GM12878 (cell line): Measurements from ENCODE around the gene REEP3. TPM values are rescaled to one million over a fixed set of nuclear protein-coding genes. Genes with fewer than 3 reads are reported as not detected.

ENCODE experiments used
- ATF2 ChIP-seq: IDR thresholded peaks from 2 replicates; pipeline ENCODE4 v1.6.1; 2012; ENCODE audit warnings: low read length, inconsistent platforms
- CBX5 ChIP-seq: sonication (generic); IDR thresholded peaks from 2 replicates; pipeline ENCODE4 v1.6.1; 2016; ENCODE audit warnings: low read depth, moderate library complexity, mild to moderate bottlenecking, inconsistent platforms
- CEBPB ChIP-seq, 2 experiments: fragments of 150-350 bp in 1 of 2; IDR thresholded peaks; 2 replicates each; pipeline ENCODE4 v1.6.1; 2012 to 2014; ENCODE audit warnings: low read depth in 2 of 2, low read length in 2 of 2, borderline replicate concordance in 1 of 2, inconsistent platforms in 1 of 2
- CREM ChIP-seq: IDR thresholded peaks from 2 replicates; pipeline ENCODE4 v1.6.1; 2014; ENCODE audit warnings: antibody characterized with exemption, low read depth
- ETV6 ChIP-seq, 2 experiments: fragments of 450-650 bp in 1 of 2; IDR thresholded peaks in 1 of 2; conservative IDR thresholded peaks in 1 of 2; 2 replicates each; pipeline ENCODE4 v1.6.1; 2014; ENCODE audit warnings: antibody characterized with exemption in 1 of 2, borderline replicate concordance in 1 of 2, low read depth in 1 of 2, mild to moderate bottlenecking in 1 of 2, moderate library complexity in 1 of 2
- EZH2 ChIP-seq: IDR thresholded peaks from 2 replicates; pipeline ENCODE4 v1.6.1; 2012; ENCODE audit warnings: low read depth, mild to moderate bottlenecking, control low read depth, inconsistent platforms, low read length, borderline replicate concordance; ENCODE audit not compliant: control insufficient read depth
- HCFC1 ChIP-seq: fragments of 150-350 bp; IDR thresholded peaks from 2 replicates; pipeline ENCODE4 v1.6.1; 2014; ENCODE audit warnings: low read length
- HSF1 ChIP-seq: fragments of 150-350 bp; IDR thresholded peaks from 2 replicates; pipeline ENCODE4 v1.6.1; 2014; ENCODE audit warnings: mild to moderate bottlenecking, low read depth, low read length
- IRF4 ChIP-seq: IDR thresholded peaks from 2 replicates; pipeline ENCODE4 v1.6.1; 2011; ENCODE audit warnings: low read depth, low read length
- NFXL1 ChIP-seq: fragments of 450-650 bp; IDR thresholded peaks from 2 replicates; pipeline ENCODE4 v1.6.1; 2017; ENCODE audit warnings: antibody characterized with exemption, mild to moderate bottlenecking, borderline replicate concordance
- NR2F1 ChIP-seq: fragments of 450-650 bp; conservative IDR thresholded peaks from 2 replicates; pipeline ENCODE4 v1.6.1; 2017; ENCODE audit warnings: mild to moderate bottlenecking
- RAD51 ChIP-seq: fragments of 450-650 bp; IDR thresholded peaks from 2 replicates; pipeline ENCODE4 v1.6.1; 2016; ENCODE audit warnings: moderate library complexity, mild to moderate bottlenecking, inconsistent platforms
- RUNX3 ChIP-seq: IDR thresholded peaks from 2 replicates; pipeline ENCODE4 v1.6.1; 2012; ENCODE audit warnings: low read length, inconsistent platforms
- SP1 ChIP-seq: IDR thresholded peaks from one replicate; pipeline ENCODE4 v1.6.1; 2011; ENCODE audit warnings: low read depth, low read length
- TBL1XR1 ChIP-seq: IDR thresholded peaks from 2 replicates; pipeline ENCODE4 v1.6.1; 2012; ENCODE audit warnings: low read depth, low read length, improper control_type of control experiment
- TCF3 ChIP-seq: IDR thresholded peaks from 2 replicates; pipeline ENCODE4 v1.6.1; 2012; ENCODE audit warnings: low read depth, mild to moderate bottlenecking, low read length, borderline replicate concordance; ENCODE audit not compliant: insufficient read depth
- TCF7 ChIP-seq: IDR thresholded peaks from 2 replicates; pipeline ENCODE4 v1.6.1; 2014; ENCODE audit warnings: antibody characterized with exemption, borderline replicate concordance
- YBX1 ChIP-seq: fragments of 450-650 bp; IDR thresholded peaks from 2 replicates; pipeline ENCODE4 v1.6.1; 2016; ENCODE audit warnings: antibody characterized with exemption
- ZNF217 ChIP-seq: fragments of 450-650 bp; IDR thresholded peaks from 2 replicates; pipeline ENCODE4 v1.6.1; 2017; ENCODE audit warnings: antibody characterized with exemption, mild to moderate bottlenecking
- polyA plus RNA-seq, 11 experiments: library from polyadenylated mRNA; depleted of rRNA in 4 of 11; unstranded in 6 of 11; stranded (reverse) in 5 of 11; fragments of >200 nt; fragmentation: Nextera tagmentation in 4 of 11; fragmentation: Illumina TruSeq in 1 of 11; extraction: Ambion mirVana in 4 of 11; extraction: Trizol in 1 of 11; gene quantifications; 1 replicate in 1 of 11; 2 replicates in 10 of 11; pipeline versions ENCODE4 v1.2.1 to v1.2.3, GENCODE V29; 2011 to 2016; ENCODE audit warnings: inconsistent platforms in 2 of 11, missing spikeins in 2 of 11, low read depth in 1 of 11
- total RNA-seq, 4 experiments: library from RNA; depleted of rRNA in 3 of 4; stranded (reverse); fragments of >200 nt in 3 of 4; fragmentation: Illumina TruSeq in 1 of 4; extraction: Trizol in 1 of 4; gene quantifications; 2 replicates each; pipeline versions ENCODE4 v1.2.1 to v1.2.3, GENCODE V29; 2013 to 2021
- TF ChIP-seq, protein P1 (sequence below): fragments of 450-650 bp; conservative IDR thresholded peaks from 2 replicates; pipeline ENCODE4 v1.6.1; 2017; ENCODE audit warnings: mild to moderate bottlenecking, moderate library complexity
- TF ChIP-seq, protein P2 (sequence below): IDR thresholded peaks from 2 replicates; pipeline ENCODE4 v1.6.1; 2011; ENCODE audit warnings: low read depth, mild to moderate bottlenecking, low read length, moderate library complexity, borderline replicate concordance; ENCODE audit errors: extremely low read depth
- TF ChIP-seq, protein P3 (sequence below): fragments of 450-650 bp; IDR thresholded peaks from 2 replicates; pipeline ENCODE4 v1.6.1; 2017; ENCODE audit warnings: borderline replicate concordance

Gene REEP3
- total and polyA plus RNA-seq, 10 of the 15 experiments (the other 5 are each of a cell fraction or from before 2014, with no cell fraction given), result 4.9 to 25.9 (median 16.2) TPM

DNA sequence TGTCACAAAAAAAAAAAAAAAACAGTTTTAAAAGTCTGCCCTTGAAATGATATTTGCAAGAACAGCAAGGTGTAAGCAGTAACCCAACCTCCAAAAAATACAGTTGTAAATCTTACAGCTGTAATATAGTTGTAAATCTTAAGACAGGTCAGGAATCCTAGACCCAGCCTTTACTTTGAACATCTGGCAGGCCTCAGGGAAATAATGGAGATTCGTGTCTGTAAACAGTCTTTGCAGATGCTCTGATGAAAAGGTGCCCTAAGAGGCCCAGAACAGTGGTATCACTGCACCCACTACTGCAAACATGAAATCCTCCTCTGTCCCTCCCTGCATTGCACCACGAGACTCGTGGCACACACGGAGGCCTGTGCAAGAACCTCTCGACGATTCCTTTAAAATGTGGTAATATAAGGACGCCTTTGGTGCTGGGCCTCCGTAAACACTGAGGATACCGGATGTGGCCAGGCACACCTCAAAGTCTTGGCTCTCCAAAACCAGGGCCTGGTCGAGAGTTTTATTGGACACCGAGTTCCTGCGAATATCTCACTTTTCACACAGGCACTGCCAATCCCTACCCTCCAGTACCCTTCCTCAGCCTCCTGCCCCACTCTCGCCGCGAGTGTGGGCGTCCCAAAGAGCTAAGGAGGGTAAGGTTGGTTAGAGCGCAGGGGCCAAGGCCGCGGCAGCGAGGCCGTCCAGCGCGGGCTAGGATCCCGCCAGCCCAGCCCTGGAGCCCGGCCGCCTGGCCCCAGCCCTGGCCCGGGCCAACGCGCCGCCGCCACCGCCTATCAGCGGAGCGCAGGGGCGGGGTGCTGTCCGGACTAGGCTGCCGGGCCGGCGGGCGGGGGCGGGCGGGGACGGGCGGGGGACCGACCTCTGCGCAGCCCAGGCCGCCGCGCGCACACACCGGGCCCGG is at the start of gene REEP3 (continued):
- TF ChIP-seq TBL1XR1 (no peak), IRF4 (no peak), HSF1 (no peak), NR2F1 (peak; percentile 51; the same call in 1 of the 2 replicates), TCF7 (no peak), HCFC1 (peak; percentile 14; the same call in 1 of the 2 replicates), ATF2 (no peak), RUNX3 (peak; percentile 73), CREM (no peak), CBX5 (no peak), YBX1 (no peak), ZNF217 (no peak), NFXL1 (no peak), TCF3 (no peak), RAD51 (no peak), EZH2 (no peak), CEBPB (IDR thresholded peaks at IDR 0.05; ENCODE audit: borderline replicate concordance in 1 of 2, low read depth in 2 of 2, low read length in 2 of 2) (no peak), SP1 (no peak), ETV6 (conservative IDR thresholded peaks at IDR 0.05 in 1 of 2, IDR thresholded peaks at IDR 0.05 in 1 of 2; ENCODE audit: borderline replicate concordance in 1 of 2, low read depth in 1 of 2) (no peak)
- TF ChIP-seq, protein P1, sequence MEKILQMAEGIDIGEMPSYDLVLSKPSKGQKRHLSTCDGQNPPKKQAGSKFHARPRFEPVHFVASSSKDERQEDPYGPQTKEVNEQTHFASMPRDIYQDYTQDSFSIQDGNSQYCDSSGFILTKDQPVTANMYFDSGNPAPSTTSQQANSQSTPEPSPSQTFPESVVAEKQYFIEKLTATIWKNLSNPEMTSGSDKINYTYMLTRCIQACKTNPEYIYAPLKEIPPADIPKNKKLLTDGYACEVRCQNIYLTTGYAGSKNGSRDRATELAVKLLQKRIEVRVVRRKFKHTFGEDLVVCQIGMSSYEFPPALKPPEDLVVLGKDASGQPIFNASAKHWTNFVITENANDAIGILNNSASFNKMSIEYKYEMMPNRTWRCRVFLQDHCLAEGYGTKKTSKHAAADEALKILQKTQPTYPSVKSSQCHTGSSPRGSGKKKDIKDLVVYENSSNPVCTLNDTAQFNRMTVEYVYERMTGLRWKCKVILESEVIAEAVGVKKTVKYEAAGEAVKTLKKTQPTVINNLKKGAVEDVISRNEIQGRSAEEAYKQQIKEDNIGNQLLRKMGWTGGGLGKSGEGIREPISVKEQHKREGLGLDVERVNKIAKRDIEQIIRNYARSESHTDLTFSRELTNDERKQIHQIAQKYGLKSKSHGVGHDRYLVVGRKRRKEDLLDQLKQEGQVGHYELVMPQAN, result no peak
- TF ChIP-seq, protein P2, sequence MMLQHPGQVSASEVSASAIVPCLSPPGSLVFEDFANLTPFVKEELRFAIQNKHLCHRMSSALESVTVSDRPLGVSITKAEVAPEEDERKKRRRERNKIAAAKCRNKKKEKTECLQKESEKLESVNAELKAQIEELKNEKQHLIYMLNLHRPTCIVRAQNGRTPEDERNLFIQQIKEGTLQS, result no peak
- TF ChIP-seq, protein P3, sequence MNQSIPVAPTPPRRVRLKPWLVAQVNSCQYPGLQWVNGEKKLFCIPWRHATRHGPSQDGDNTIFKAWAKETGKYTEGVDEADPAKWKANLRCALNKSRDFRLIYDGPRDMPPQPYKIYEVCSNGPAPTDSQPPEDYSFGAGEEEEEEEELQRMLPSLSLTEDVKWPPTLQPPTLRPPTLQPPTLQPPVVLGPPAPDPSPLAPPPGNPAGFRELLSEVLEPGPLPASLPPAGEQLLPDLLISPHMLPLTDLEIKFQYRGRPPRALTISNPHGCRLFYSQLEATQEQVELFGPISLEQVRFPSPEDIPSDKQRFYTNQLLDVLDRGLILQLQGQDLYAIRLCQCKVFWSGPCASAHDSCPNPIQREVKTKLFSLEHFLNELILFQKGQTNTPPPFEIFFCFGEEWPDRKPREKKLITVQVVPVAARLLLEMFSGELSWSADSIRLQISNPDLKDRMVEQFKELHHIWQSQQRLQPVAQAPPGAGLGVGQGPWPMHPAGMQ, result no peak
